Neuronal stem cell (in vitro differentiated cells): ENCODE measurements around the gene ITSN1.

Experiments
- DNase-seq: peaks from one replicate; pipeline ENCODE4 v3.0.0-alpha.2; 2013; ENCODE audit warnings: low spot score
- H2AFZ ChIP-seq: one replicate; pipeline ENCODE4 v1.6.1; 2013; ENCODE audit warnings: mild to moderate bottlenecking, low read length, inconsistent platforms
- H2AK5ac ChIP-seq: 2 replicates; pipeline ENCODE4 v1.6.1; 2013; ENCODE audit warnings: low read depth, mild to moderate bottlenecking, inconsistent platforms, low read length, moderate library complexity, mixed read lengths
- H2BK120ac ChIP-seq: 2 replicates; pipeline ENCODE4 v1.6.1; 2013; ENCODE audit warnings: low read depth, mild to moderate bottlenecking, inconsistent platforms, low read length, moderate library complexity, mixed read lengths
- H2BK12ac ChIP-seq: one replicate; pipeline ENCODE4 v1.6.1; 2013; ENCODE audit warnings: low read length, inconsistent platforms
- H2BK15ac ChIP-seq: 2 replicates; pipeline ENCODE4 v1.6.1; 2013; ENCODE audit warnings: mild to moderate bottlenecking, low read length, inconsistent platforms, mixed read lengths
- H2BK5ac ChIP-seq: one replicate; pipeline ENCODE4 v1.6.1; 2013; ENCODE audit warnings: inconsistent platforms, mild to moderate bottlenecking, low read length, moderate library complexity
- H3K14ac ChIP-seq: one replicate; pipeline ENCODE4 v1.6.1; 2013; ENCODE audit warnings: low read length, inconsistent platforms
- H3K18ac ChIP-seq: 2 replicates; pipeline ENCODE4 v1.6.1; 2013; ENCODE audit warnings: low read length, inconsistent platforms
- H3K23ac ChIP-seq: 2 replicates; pipeline ENCODE4 v1.6.1; 2013; ENCODE audit warnings: low read depth, mild to moderate bottlenecking, mixed read lengths, low read length, inconsistent platforms; ENCODE audit not compliant: poor library complexity
- H3K27ac ChIP-seq: replicated peaks from 3 replicates; pipeline ENCODE4 v1.5.1; 2013; ENCODE audit warnings: low read length, inconsistent platforms
- H3K27me3 ChIP-seq, 3 experiments: 2 replicates each; pipeline ENCODE4 v1.6.1; 2013; ENCODE audit warnings: low read length in 3 of 3, mild to moderate bottlenecking in 2 of 3, inconsistent platforms in 1 of 3, low read depth in 1 of 3, mixed read lengths in 1 of 3, moderate library complexity in 1 of 3; ENCODE audit not compliant: control insufficient read depth in 3 of 3, insufficient read depth in 3 of 3
- H3K36me3 ChIP-seq, 2 donors: replicated peaks in 1 of 2; 2 replicates each; pipeline ENCODE4 v1.6.1; 2013; ENCODE audit warnings: low read length in 2 of 2; ENCODE audit not compliant: control insufficient read depth in 2 of 2, insufficient read depth in 2 of 2
- H3K4ac ChIP-seq: 2 replicates; pipeline ENCODE4 v1.6.1; 2013; ENCODE audit warnings: inconsistent platforms, mild to moderate bottlenecking, low read length, moderate library complexity
- H3K4me1 ChIP-seq, 2 donors: 1 replicate in 1 of 2; 2 replicates in 1 of 2; pipeline ENCODE4 v1.6.1; 2013; ENCODE audit warnings: low read length in 2 of 2, low read depth in 1 of 2; ENCODE audit not compliant: control insufficient read depth in 2 of 2, insufficient read depth in 1 of 2
- H3K4me2 ChIP-seq: one replicate; pipeline ENCODE4 v1.6.1; 2013; ENCODE audit warnings: mild to moderate bottlenecking, low read length, inconsistent platforms; ENCODE audit not compliant: insufficient read depth, poor library complexity, severe bottlenecking
- H3K4me3 ChIP-seq, 2 donors: 2 replicates each; pipeline ENCODE4 v1.5.1; 2013; ENCODE audit warnings: low read length in 2 of 2, mild to moderate bottlenecking in 2 of 2, inconsistent platforms in 1 of 2, moderate library complexity in 1 of 2
- H3K79me1 ChIP-seq: one replicate; pipeline ENCODE4 v1.6.1; 2013; ENCODE audit warnings: low read depth, mild to moderate bottlenecking, inconsistent platforms, low read length, moderate library complexity
- H3K9ac ChIP-seq: one replicate; pipeline ENCODE4 v1.6.1; 2013; ENCODE audit warnings: mild to moderate bottlenecking, low read depth, low read length, inconsistent platforms; ENCODE audit not compliant: poor library complexity
- H3K9me3 ChIP-seq, 2 donors: replicated peaks in 1 of 2; 2 replicates each; pipeline versions ENCODE3 to v1.6.1; 2013; ENCODE audit warnings: low read length in 2 of 2, mild to moderate bottlenecking in 2 of 2, inconsistent platforms in 1 of 2, low read depth in 1 of 2, mixed read lengths in 1 of 2, moderate library complexity in 1 of 2; ENCODE audit not compliant: control insufficient read depth in 2 of 2, insufficient read depth in 1 of 2
- H4K8ac ChIP-seq: one replicate; pipeline ENCODE4 v1.6.1; 2013; ENCODE audit warnings: low read depth, mild to moderate bottlenecking, inconsistent platforms, low read length, moderate library complexity
- H4K91ac ChIP-seq: one replicate; pipeline ENCODE4 v1.6.1; 2013; ENCODE audit warnings: low read length, low read depth, mild to moderate bottlenecking, inconsistent platforms; ENCODE audit not compliant: poor library complexity
- WGBS, 2 donors: extraction: QIAGEN DNeasy Blood & Tissue Kit; methylation state at CpG; one replicate each; pipeline ENCODE4 v1.1.7; 2013; ENCODE audit warnings: missing lambda C conversion rate in 2 of 2, mixed read lengths in 1 of 2; ENCODE audit not compliant: insufficient read length in 2 of 2, insufficient replicate concordance in 1 of 2; ENCODE audit errors: extremely low coverage in 2 of 2; 5-methylcytosine and 5-hydroxymethylcytosine counted together

ITSN1 gene

DNA sequence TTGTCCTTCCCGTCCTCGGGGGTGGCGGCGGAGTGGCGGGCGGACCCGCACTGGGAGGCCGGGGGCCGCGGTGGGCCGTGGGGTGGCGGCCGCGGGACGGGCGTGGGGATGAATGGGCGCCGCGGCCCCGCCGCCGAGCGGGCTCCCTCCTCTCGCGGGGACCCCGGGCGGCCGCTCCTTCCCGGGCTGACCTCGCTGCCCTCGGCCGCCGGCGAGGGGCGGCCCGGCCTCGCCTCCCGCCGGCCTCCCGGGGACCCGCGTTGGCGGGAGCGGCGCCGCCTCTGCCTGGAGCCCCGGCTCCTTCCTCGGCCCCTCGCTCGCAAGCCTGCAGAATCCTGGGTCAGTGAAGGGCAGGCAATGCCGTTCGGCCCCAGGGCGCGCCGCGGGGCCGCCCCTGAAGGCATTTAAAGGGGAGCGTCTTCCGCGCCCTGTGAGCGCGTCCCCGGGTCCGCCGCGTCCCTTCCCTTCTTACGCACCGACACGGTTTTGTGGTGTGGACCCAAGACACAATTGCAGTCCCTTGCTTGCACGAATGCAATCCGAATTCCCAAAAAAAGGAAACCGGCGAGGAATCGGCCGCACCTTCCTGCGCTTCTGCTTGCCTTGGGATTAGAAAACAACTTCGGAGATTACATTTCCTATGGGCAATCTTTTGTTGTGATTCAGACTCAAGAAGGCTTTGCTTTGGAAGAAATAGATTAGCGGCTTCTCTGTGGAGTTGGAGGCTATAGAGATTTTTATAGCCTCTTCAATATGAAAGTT, 776 bp downstream of the ITSN1 start:
- no CpG with 5 or more reads among the region's 78 CpGs for WGBS, 2 donors
- Histone ChIP-seq H2BK120ac (peak overlapping the region; percentile 41), H4K91ac (no peak overlapping the region), H3K27me3 (no peaks in the 10 kb centered on the region), H3K79me1 (no peaks in the 10 kb centered on the region), H3K4me3 (peak overlapping the region; percentile 75 to 96), H2BK12ac (no peak overlapping the region), H2BK15ac (no peak overlapping the region), H3K27ac (peak overlapping the region; percentile 91), H2AFZ (peak overlapping the region; percentile 89), H3K23ac (peak overlapping the region; percentile 99), H3K36me3 (peaks cover 0 to 15% of the 10 kb centered on the region in 2 donors), H2AK5ac (no peak overlapping the region), H3K4ac (no peak overlapping the region), H3K4me1 (no peaks in the 10 kb centered on the region), H3K9me3 (no peaks in the 10 kb centered on the region), H3K4me2 (peak overlapping the region; percentile 60), H2BK5ac (peak overlapping the region; percentile 89), H3K14ac (peak overlapping the region; percentile 17), H3K18ac (peak overlapping the region; percentile 99), H3K9ac (peak overlapping the region; percentile 93), H4K8ac (no peak overlapping the region)
- DNase-seq: no peak

DNA sequence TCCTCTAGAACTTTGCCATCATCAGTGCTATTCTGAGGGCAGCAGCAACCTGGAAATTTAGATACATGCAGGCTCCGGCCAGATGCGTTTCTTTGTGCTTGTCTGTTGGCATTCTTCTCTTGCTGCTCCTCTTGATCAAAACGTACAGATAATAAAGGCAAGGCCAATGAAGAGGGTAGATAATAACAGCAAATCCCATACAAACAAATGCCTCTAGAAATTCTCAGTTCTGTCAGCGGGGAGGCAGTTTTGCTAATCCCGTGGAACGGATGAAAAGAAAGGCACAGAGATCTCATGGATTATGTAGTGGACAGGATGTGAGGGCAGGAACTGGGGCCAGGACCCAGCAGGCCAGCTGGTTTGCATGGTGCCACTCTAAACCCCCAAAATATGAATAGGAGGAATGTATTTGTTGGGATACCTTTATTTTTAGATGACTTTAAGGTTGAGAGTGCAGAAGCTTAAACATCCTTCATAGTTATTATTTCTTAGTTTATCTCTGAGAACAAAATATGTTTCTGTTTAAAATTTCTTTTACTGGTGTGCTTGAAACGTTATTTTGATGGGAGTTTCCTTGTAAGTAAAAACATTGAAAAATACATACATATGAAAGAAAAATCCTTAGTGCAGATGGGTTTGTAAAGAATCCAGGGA, 1.5 kb downstream of the ITSN1 start:
- Histone ChIP-seq H3K9ac (no peak overlapping the region), H4K8ac (no peak overlapping the region), H3K23ac (no peak overlapping the region), H3K18ac (no peak overlapping the region), H2BK5ac (no peak overlapping the region), H3K27me3 (no peaks in the 10 kb centered on the region), H2BK120ac (no peak overlapping the region), H3K14ac (no peak overlapping the region), H2BK15ac (no peak overlapping the region), H2BK12ac (no peak overlapping the region), H3K27ac (peak overlapping the region; percentile 91), H3K4me2 (peak overlapping the region; percentile 60), H3K4me3 (peak overlapping the region; percentile 75 to 96), H2AK5ac (no peak overlapping the region), H3K79me1 (no peaks in the 10 kb centered on the region), H2AFZ (peak overlapping the region; percentile 89), H3K4me1 (no peaks in the 10 kb centered on the region), H4K91ac (no peak overlapping the region), H3K4ac (no peak overlapping the region), H3K36me3 (peaks cover 0 to 11% of the 10 kb centered on the region in 2 donors), H3K9me3 (no peaks in the 10 kb centered on the region)
- no CpG with 5 or more reads among the region's 7 CpGs for WGBS, 2 donors
- no peak for DNase-seq

DNA sequence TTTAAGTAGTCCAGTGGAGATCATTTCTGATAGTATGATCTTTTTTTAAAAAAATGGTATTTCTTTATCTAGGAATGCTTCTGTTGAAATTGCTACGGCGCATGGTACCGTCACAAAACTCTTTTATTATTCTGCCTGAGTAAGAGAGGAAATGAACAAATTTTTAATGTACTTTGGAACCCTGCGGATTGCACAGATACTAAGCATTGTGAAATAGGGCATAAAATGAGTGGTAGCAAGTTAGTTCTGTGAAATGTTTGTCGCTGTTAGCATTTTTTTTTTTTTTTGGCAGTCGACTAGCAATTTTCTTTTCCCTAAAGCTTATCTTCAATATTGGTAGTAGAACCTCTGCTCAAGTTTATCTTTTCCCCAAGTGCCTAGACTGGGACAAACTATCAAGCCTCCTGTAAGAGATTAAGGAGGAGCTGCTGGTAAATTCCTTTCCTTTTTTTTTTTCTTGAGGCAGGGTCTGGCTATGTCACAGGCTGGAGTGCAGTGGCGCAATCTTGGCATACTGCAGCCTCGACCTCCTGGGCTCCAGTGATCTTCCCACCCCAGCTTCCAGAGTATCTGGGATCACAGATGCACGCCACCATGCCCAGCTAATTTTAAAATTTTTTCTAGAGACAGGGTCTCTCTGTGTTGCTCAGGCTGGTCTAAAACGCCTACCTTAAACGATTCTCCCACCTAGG, 2.2 kb downstream of the ITSN1 start:
- H3K27ac ChIP-seq: no peak overlapping the region
- H3K4ac ChIP-seq: no peak overlapping the region
- H3K79me1 ChIP-seq: peaks cover 2% of the 10 kb centered on the region

DNA sequence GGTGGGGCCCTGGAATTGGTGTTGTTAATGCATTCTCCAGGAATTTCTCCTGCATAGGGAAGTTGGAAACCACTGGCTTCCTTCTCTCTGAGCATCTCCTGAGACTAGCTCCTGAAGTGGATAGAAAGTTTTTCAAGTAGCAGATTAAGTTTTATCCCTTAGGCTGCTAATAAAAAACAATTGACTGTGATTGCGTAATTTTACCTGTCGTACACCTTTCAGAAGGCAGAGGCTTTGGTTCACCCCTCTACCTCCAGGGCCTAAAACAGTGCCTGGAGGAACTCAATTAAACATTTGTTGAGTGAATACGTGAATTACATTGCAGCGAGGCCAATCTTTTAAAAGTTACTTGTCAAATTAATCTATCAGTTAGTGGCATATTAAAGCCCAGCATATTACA, 3.4 kb downstream of the ITSN1 start:
- no peak for DNase-seq
- no peak overlapping the region for H2BK120ac ChIP-seq
- no peak overlapping the region for H3K14ac ChIP-seq
- no peak overlapping the region for H3K4ac ChIP-seq
- H3K9me3 ChIP-seq: peaks cover 0 to 2% of the 10 kb centered on the region in 2 donors
- no peak overlapping the region for H3K9ac ChIP-seq
- H3K36me3 ChIP-seq: no peaks in the 10 kb centered on the region
- no peak overlapping the region for H3K4me2 ChIP-seq
- H3K79me1 ChIP-seq: peaks cover 5% of the 10 kb centered on the region
- H4K8ac ChIP-seq: no peak overlapping the region
- H3K4me3 ChIP-seq: no peak overlapping the region
- no peaks in the 10 kb centered on the region for H3K27me3 ChIP-seq
- H3K18ac ChIP-seq: no peak overlapping the region
- peaks cover 0 to 3% of the 10 kb centered on the region in 2 donors for H3K4me1 ChIP-seq
- no CpG with 5 or more reads among the region's 4 CpGs for WGBS, 2 donors
- H2AFZ ChIP-seq: no peak overlapping the region
- H3K23ac ChIP-seq: no peak overlapping the region
- no peak overlapping the region for H3K27ac ChIP-seq
- no peak overlapping the region for H2BK5ac ChIP-seq
- no peak overlapping the region for H4K91ac ChIP-seq
- H2AK5ac ChIP-seq: no peak overlapping the region
- no peak overlapping the region for H2BK15ac ChIP-seq
- H2BK12ac ChIP-seq: no peak overlapping the region

More for the DNA sequence above, 2.2 kb downstream of the ITSN1 start:
- Histone ChIP-seq H2BK120ac (no peak overlapping the region), H2BK5ac (no peak overlapping the region), H3K23ac (no peak overlapping the region), H2AK5ac (no peak overlapping the region), H3K14ac (no peak overlapping the region), H3K4me3 (peak overlapping the region in 1 of 2 donors; percentile 75), H4K8ac (no peak overlapping the region), H3K9me3 (peaks cover 0 to 2% of the 10 kb centered on the region in 2 donors), H3K36me3 (peaks cover 0 to 3% of the 10 kb centered on the region in 2 donors), H3K27me3 (no peaks in the 10 kb centered on the region), H2BK12ac (no peak overlapping the region), H3K9ac (no peak overlapping the region), H3K4me1 (no peaks in the 10 kb centered on the region), H2BK15ac (no peak overlapping the region), H3K18ac (no peak overlapping the region), H3K4me2 (no peak overlapping the region), H2AFZ (no peak overlapping the region), H4K91ac (no peak overlapping the region)
- WGBS, 2 donors: no CpG with 5 or more reads among the region's 11 CpGs
- no peak for DNase-seq
